ENCODE data around the gene BOD1L1. TPM values are rescaled to one million over a fixed set of nuclear protein-coding genes. Genes with fewer than 3 reads are reported as not detected.

The BOD1L1 gene
- total and polyA plus RNA-seq, 9 donors, result 21.2 to 41.6 (median 38.3) TPM

GRCh38 chr4:13633671-13634070 lies 6.1 kb upstream of the BOD1L1 start:
- no peak overlapping the region for H3K27ac ChIP-seq
- H3K4me1 ChIP-seq (ENCODE audit: insufficient read depth), result no peaks in the 10 kb centered on the region
- no peak overlapping the region for H3K4me3 ChIP-seq
- no peak for DNase-seq
- H3K36me3 ChIP-seq, result no peaks in the 10 kb centered on the region
- no peak for TF ChIP-seq CTCF (IDR thresholded peaks at IDR 0.05)
- TF ChIP-seq POLR2A (IDR thresholded peaks at IDR 0.05), result no peak
- TF ChIP-seq EP300 (IDR thresholded peaks at IDR 0.05), result no peak
- no peaks in the 10 kb centered on the region for H3K27me3 ChIP-seq
- WGBS, 3 donors, result 91 to 98% (median 97%) methylated on average over 1 of the region's 1 CpG
- H3K9me3 ChIP-seq, result no peaks in the 10 kb centered on the region
- intact Hi-C loops (cut with DNase I), result no loop called here

- TF ChIP-seq POLR2A (IDR thresholded peaks at IDR 0.05) (no peak), CTCF (IDR thresholded peaks at IDR 0.05) (no peak), EP300 (IDR thresholded peaks at IDR 0.05) (no peak)
- H3K9me3 ChIP-seq, result no peaks in the 10 kb centered on the region
- WGBS, 3 donors, result 0% methylated on average over 20 to 45 of the region's 45 CpGs
- H3K4me1 ChIP-seq (ENCODE audit: insufficient read depth), result peaks cover 11% of the 10 kb centered on the region
- no peaks in the 10 kb centered on the region for H3K36me3 ChIP-seq
- intact Hi-C loops (cut with DNase I), result no loop called here
- peak overlapping the region; percentile 78 to 86 for H3K27ac ChIP-seq
- peak overlapping the region; percentile 65 for H3K4me3 ChIP-seq
- no peaks in the 10 kb centered on the region for H3K27me3 ChIP-seq
- peak in 1 of 5 donors; percentile 45 for DNase-seq
Measured at GRCh38 chr4:13627178-13627605, 333 bp downstream of the BOD1L1 start.

GRCh38 chr4:13626492-13627177 lies 890 bp downstream of the BOD1L1 start:
- no peaks in the 10 kb centered on the region for H3K36me3 ChIP-seq
- no peaks in the 10 kb centered on the region for H3K9me3 ChIP-seq
- DNase-seq, result no peak
- no peaks in the 10 kb centered on the region for H3K27me3 ChIP-seq
- peaks cover 11% of the 10 kb centered on the region for H3K4me1 ChIP-seq (ENCODE audit: insufficient read depth)
- H3K27ac ChIP-seq, result no peak overlapping the region
- no peak for TF ChIP-seq CTCF (IDR thresholded peaks at IDR 0.05)
- no peak for TF ChIP-seq POLR2A (IDR thresholded peaks at IDR 0.05)
- H3K4me3 ChIP-seq, result peak overlapping the region; percentile 65
- intact Hi-C loops (cut with DNase I), result no loop called here
- WGBS, 3 donors, result 2 to 4% (median 2%) methylated on average over 9 of the region's 9 CpGs

- Histone ChIP-seq H3K27me3 (no peaks in the 10 kb centered on the region), H3K36me3 (no peaks in the 10 kb centered on the region), H3K27ac (no peak overlapping the region), H3K4me3 (no peak overlapping the region), H3K9me3 (no peaks in the 10 kb centered on the region), H3K4me1 (ENCODE audit: insufficient read depth) (no peaks in the 10 kb centered on the region)
- 88 to 92% (median 91%) methylated on average over 2 of the region's 2 CpGs for WGBS, 3 donors
- TF ChIP-seq EP300 (IDR thresholded peaks at IDR 0.05), result no peak
- TF ChIP-seq CTCF (IDR thresholded peaks at IDR 0.05), result no peak
- no peak for TF ChIP-seq POLR2A (IDR thresholded peaks at IDR 0.05)
- no peak for DNase-seq
- intact Hi-C loops (cut with DNase I), result no loop called here
Measured at GRCh38 chr4:13618212-13618806, 9.2 kb downstream of the BOD1L1 start.

Data from ovary (tissue), 9 donors.